Dermis microvascular lymphatic vessel endothelial cell (primary cell): ENCODE measurements around the gene CAPN2. TPM values are rescaled to one million over a fixed set of nuclear protein-coding genes. Genes with fewer than 3 reads are reported as not detected.

Experiments used
- DNase-seq, 2 donors: peaks; one replicate each; pipeline versions ENCODE4 v3.0.0 to v3.0.0-alpha.2; 2010; ENCODE audit warnings: low read depth in 2 of 2
- total RNA-seq: library from RNA; depleted of rRNA; stranded (reverse); fragments of >200 nt; gene quantifications from 2 replicates; pipeline ENCODE4 v1.2.1, GENCODE V29; 2014

Gene CAPN2
- total RNA-seq, 1 donor from 2014 or later, result 203 TPM

DNA sequence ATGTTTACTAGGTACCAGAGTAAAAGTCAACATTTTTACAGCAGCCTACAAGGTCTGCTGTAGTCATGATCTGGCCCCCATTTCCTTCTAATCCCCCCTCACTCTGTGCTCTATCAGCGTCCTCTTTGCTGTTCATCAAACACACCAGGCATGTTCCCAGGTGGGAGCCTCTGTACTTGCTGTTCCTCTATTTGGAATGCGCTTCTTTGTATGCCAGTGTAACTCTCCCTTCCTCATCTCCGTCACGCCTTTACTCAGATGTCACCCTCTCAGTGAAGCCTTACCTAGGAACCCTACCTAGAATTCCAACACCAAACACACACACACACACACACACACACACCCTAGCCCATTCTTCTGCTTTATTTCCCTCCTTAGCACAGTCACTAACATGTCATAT lies 112.4 kb downstream of the CAPN2 start:
- no peak for DNase-seq

Other genes starting within 250 kb of the CAPN2 start
- not detected in 2 replicates for gene CAPN8, start 46.8 kb upstream of the CAPN2 start, total RNA-seq
- gene TP53BP2, start 133.4 kb downstream of the CAPN2 start, total RNA-seq, result 12.8 and 26.7 TPM in 2 replicates